ENCODE data around the gene IRF9. TPM values are rescaled to one million over a fixed set of nuclear protein-coding genes. Genes with fewer than 3 reads are reported as not detected.

The IRF9 gene
- total RNA-seq, 3 donors from 2014 or later, result 44.6 to 76.0 (median 54.7) TPM

- peak overlapping the region; percentile 62 to 92 (median 71) for H3K4me3 ChIP-seq
- no peak for TF ChIP-seq CTCF (IDR thresholded peaks at IDR 0.05)
- no peaks in the 10 kb centered on the region for H3K9me3 ChIP-seq
- H3K27me3 ChIP-seq, result no peaks in the 10 kb centered on the region
- intact Hi-C loops (cut with DNase I; ENCODE audit: low total_unique reads), result no loop called here
- peaks cover 0 to 5% of the 10 kb centered on the region in 2 donors for H3K4me1 ChIP-seq
- H3K27ac ChIP-seq, result peak overlapping the region; percentile 92 to 98
- H3K36me3 ChIP-seq, result peaks cover 5% of the 10 kb centered on the region
- DNase-seq (ENCODE audit: low spot score in 2 of 2), result no peak
Observed at GRCh38 chr14:24162093-24162492, 1.0 kb downstream of the IRF9 start.

GRCh38 chr14:24164518-24164991, 3.5 kb downstream of the IRF9 start:
- Histone ChIP-seq H3K36me3 (no peaks in the 10 kb centered on the region), H3K27ac (no peak overlapping the region)

GRCh38 chr14:24165785-24166184, 4.7 kb downstream of the IRF9 start:
- Histone ChIP-seq H3K27me3 (no peaks in the 10 kb centered on the region), H3K36me3 (no peaks in the 10 kb centered on the region), H3K4me1 (peaks cover 0 to 5% of the 10 kb centered on the region in 2 donors), H3K4me3 (no peak overlapping the region), H3K9me3 (no peaks in the 10 kb centered on the region), H3K27ac (no peak overlapping the region)
- DNase-seq (ENCODE audit: low spot score in 2 of 2), result no peak
- intact Hi-C loops (cut with DNase I; ENCODE audit: low total_unique reads), result no loop called here
- TF ChIP-seq POLR2AphosphoS5 (IDR thresholded peaks at IDR 0.05) (no peak), CTCF (IDR thresholded peaks at IDR 0.05) (no peak), POLR2A (IDR thresholded peaks at IDR 0.05) (no peak)

More at GRCh38 chr14:24164518-24164991, 3.5 kb downstream of the IRF9 start:
- intact Hi-C loops (cut with DNase I; ENCODE audit: low total_unique reads), result no loop called here
- Histone ChIP-seq H3K4me1 (peaks cover 0 to 5% of the 10 kb centered on the region in 2 donors), H3K9me3 (no peaks in the 10 kb centered on the region), H3K27me3 (no peaks in the 10 kb centered on the region), H3K4me3 (no peak overlapping the region)
- TF ChIP-seq POLR2AphosphoS5 (IDR thresholded peaks at IDR 0.05), result no peak
- TF ChIP-seq CTCF (IDR thresholded peaks at IDR 0.05), result no peak
- TF ChIP-seq POLR2A (IDR thresholded peaks at IDR 0.05), result no peak
- DNase-seq (ENCODE audit: low spot score in 2 of 2), result no peak

- Histone ChIP-seq H3K4me1 (peaks cover 0 to 5% of the 10 kb centered on the region in 2 donors), H3K36me3 (no peaks in the 10 kb centered on the region), H3K27me3 (no peaks in the 10 kb centered on the region), H3K9me3 (no peaks in the 10 kb centered on the region), H3K27ac (no peak overlapping the region), H3K4me3 (no peak overlapping the region)
- TF ChIP-seq CTCF (IDR thresholded peaks at IDR 0.05) (no peak), POLR2AphosphoS5 (IDR thresholded peaks at IDR 0.05) (no peak), POLR2A (IDR thresholded peaks at IDR 0.05) (no peak)
- DNase-seq (ENCODE audit: low spot score in 2 of 2), result no peak
- intact Hi-C loops (cut with DNase I; ENCODE audit: low total_unique reads), result no loop called here
Observed at GRCh38 chr14:24167469-24168114, 6.5 kb downstream of the IRF9 start.

GRCh38 chr14:24171422-24172260, 10.6 kb downstream of the IRF9 start, which contains the start of gene REC8:
Gene REC8 (plus strand): TSS chr14:24172080. CDS start chr14:24172553, 473 bp downstream.
- TF ChIP-seq CTCF (IDR thresholded peaks at IDR 0.05), result no peak
- TF ChIP-seq POLR2AphosphoS5 (IDR thresholded peaks at IDR 0.05), result no peak
- TF ChIP-seq POLR2A (IDR thresholded peaks at IDR 0.05), result no peak
- no peak for DNase-seq (ENCODE audit: low spot score in 2 of 2)
- Histone ChIP-seq H3K4me3 (peak within 1 kb of the TSS; percentile 1 to 19 (median 15)), H3K27ac (no peak within 1 kb of the TSS), H3K4me1 (no peaks in the 10 kb centered on the region), H3K27me3 (no peaks in the 10 kb centered on the region), H3K36me3 (peaks cover 2% of the 10 kb centered on the region), H3K9me3 (no peaks in the 10 kb centered on the region)
- intact Hi-C loops (cut with DNase I; ENCODE audit: low total_unique reads), result no loop called here

All from breast epithelium (tissue), 4 donors.